ENCODE measurements around the gene VSNL1.

GRCh38 chr2:17533546-17533945 is 7.0 kb upstream of the VSNL1 start:
- no peak for TF ChIP-seq POLR2A (IDR thresholded peaks at IDR 0.05)
- no peak for TF ChIP-seq CTCF (IDR thresholded peaks at IDR 0.05)
